ENCODE data around the gene CEL.

- no peak for TF ChIP-seq ZNF274 (IDR thresholded peaks at IDR 0.05; ENCODE audit: low read depth, low read length)
- no peak for TF ChIP-seq SUZ12 (IDR thresholded peaks at IDR 0.05; ENCODE audit: extremely low read depth, insufficient read depth, insufficient read length)
- no peak for TF ChIP-seq YY1 (IDR thresholded peaks at IDR 0.05; ENCODE audit: insufficient read depth, insufficient read length)
These were observed 11.6 kb upstream of the CEL start for GRCh38 chr9:133050142-133050541.
